Measurements from ENCODE around the gene MEIOSIN. TPM values are rescaled to one million over a fixed set of nuclear protein-coding genes. Genes with fewer than 3 reads are reported as not detected.

MEIOSIN gene
- total RNA-seq, 2 donors from 2014 or later: not detected

GRCh38 chr19:45804140-45804958 lies 71.1 kb downstream of the MEIOSIN start:
- DNase-seq (ENCODE audit: low spot score) (no peak), ATAC-seq (ENCODE audit: insufficient number of reproducible peaks, low FRiP score, low read depth) (no peak)
- Histone ChIP-seq H3K4me3 (no peak overlapping the region), H3K27ac (no peak overlapping the region), H3K9me3 (no peaks in the 10 kb centered on the region), H3K36me3 (no peaks in the 10 kb centered on the region), H3K4me1 (ENCODE audit: control insufficient read depth in 1 of 2, low read depth in 2 of 2) (peaks cover under 1% of the 10 kb centered on the region in 2 donors), H3K27me3 (replicated peaks; ENCODE audit: insufficient read depth) (no peaks in the 10 kb centered on the region)
- TF ChIP-seq, protein P1, sequence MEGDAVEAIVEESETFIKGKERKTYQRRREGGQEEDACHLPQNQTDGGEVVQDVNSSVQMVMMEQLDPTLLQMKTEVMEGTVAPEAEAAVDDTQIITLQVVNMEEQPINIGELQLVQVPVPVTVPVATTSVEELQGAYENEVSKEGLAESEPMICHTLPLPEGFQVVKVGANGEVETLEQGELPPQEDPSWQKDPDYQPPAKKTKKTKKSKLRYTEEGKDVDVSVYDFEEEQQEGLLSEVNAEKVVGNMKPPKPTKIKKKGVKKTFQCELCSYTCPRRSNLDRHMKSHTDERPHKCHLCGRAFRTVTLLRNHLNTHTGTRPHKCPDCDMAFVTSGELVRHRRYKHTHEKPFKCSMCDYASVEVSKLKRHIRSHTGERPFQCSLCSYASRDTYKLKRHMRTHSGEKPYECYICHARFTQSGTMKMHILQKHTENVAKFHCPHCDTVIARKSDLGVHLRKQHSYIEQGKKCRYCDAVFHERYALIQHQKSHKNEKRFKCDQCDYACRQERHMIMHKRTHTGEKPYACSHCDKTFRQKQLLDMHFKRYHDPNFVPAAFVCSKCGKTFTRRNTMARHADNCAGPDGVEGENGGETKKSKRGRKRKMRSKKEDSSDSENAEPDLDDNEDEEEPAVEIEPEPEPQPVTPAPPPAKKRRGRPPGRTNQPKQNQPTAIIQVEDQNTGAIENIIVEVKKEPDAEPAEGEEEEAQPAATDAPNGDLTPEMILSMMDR (IDR thresholded peaks at IDR 0.05): no peak

- Histone ChIP-seq H3K27ac (no peak overlapping the region), H3K27me3 (replicated peaks; ENCODE audit: insufficient read depth) (no peaks in the 10 kb centered on the region), H3K4me3 (no peak overlapping the region), H3K4me1 (ENCODE audit: control insufficient read depth in 1 of 2, low read depth in 2 of 2) (peaks cover 0 to 6% of the 10 kb centered on the region in 2 donors), H3K9me3 (no peaks in the 10 kb centered on the region), H3K36me3 (no peaks in the 10 kb centered on the region)
- TF ChIP-seq, protein P1 (IDR thresholded peaks at IDR 0.05): no peak
- no peak for DNase-seq (ENCODE audit: low spot score)
- no peak for ATAC-seq (ENCODE audit: insufficient number of reproducible peaks, low FRiP score, low read depth)
Observed at GRCh38 chr19:45804959-45805230, 71.7 kb downstream of the MEIOSIN start.

- DNase-seq (ENCODE audit: low spot score) (no peak), ATAC-seq (ENCODE audit: insufficient number of reproducible peaks, low FRiP score, low read depth) (no peak)
- Histone ChIP-seq H3K36me3 (no peaks in the 10 kb centered on the region), H3K9me3 (no peaks in the 10 kb centered on the region), H3K4me1 (ENCODE audit: control insufficient read depth in 1 of 2, low read depth in 2 of 2) (peaks cover 0 to 6% of the 10 kb centered on the region in 2 donors), H3K27ac (no peak overlapping the region), H3K27me3 (replicated peaks; ENCODE audit: insufficient read depth) (no peaks in the 10 kb centered on the region), H3K4me3 (no peak overlapping the region)
- TF ChIP-seq, protein P1 (IDR thresholded peaks at IDR 0.05): no peak
Observed at GRCh38 chr19:45805719-45806118, 72.5 kb downstream of the MEIOSIN start.

DNA sequence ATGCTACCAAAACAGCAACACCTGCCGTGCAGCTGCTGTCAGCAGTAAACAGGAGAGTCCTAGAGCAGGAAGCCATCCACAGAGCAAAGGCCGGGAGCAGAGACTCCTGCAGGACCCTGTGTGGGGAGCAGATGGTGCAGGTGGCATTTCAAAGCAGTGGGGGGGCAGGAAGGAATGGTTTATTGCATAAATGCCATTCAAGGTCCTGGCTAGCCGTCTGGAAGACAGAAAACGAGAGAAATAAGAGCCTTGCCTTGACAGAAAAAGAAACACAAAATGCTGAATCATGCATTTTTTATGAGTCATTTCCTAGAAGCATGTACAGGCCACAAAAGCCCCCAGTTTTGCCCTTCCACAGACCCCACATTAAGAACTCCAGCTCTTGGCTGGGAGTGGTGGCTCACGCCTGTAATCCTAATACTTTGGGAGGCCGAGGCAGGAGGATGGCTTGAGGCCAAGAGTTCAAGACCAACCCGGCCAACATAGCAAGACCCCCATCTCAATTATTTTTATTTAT lies 76.5 kb downstream of the MEIOSIN start:
- no peak overlapping the region for H3K4me3 ChIP-seq

DNA sequence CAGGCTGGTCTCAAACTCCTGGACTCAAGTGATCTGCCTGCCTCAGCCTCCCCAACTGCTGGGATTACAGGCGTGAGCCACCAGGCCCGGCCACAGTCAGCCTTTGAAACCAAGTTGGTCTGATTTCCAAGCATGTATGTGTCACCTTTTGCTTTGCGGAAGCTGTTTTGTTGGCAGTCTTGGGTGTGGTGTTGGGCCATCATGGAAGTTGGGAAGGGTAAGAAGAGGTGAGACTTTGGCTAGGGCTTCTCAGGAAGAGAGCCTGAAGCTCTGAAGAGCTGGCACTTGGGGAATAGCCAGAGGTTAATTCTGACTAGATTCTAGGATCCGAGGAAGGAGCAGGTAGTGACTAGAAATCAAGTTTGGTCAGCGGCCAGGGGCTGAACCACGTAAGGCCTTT lies 79.1 kb downstream of the MEIOSIN start:
- TF ChIP-seq, protein P1 (IDR thresholded peaks at IDR 0.05): no peak
- Histone ChIP-seq H3K36me3 (no peaks in the 10 kb centered on the region), H3K27ac (no peak overlapping the region), H3K9me3 (no peaks in the 10 kb centered on the region), H3K4me3 (no peak overlapping the region), H3K4me1 (ENCODE audit: control insufficient read depth in 1 of 2, low read depth in 2 of 2) (peaks cover 0 to 23% of the 10 kb centered on the region in 2 donors), H3K27me3 (replicated peaks; ENCODE audit: insufficient read depth) (no peaks in the 10 kb centered on the region)
- ATAC-seq (ENCODE audit: insufficient number of reproducible peaks, low FRiP score, low read depth) (no peak), DNase-seq (ENCODE audit: low spot score) (no peak)

More for the DNA sequence above, 76.5 kb downstream of the MEIOSIN start:
- H3K27me3 ChIP-seq (replicated peaks; ENCODE audit: insufficient read depth): no peaks in the 10 kb centered on the region
- H3K36me3 ChIP-seq: no peaks in the 10 kb centered on the region
- no peaks in the 10 kb centered on the region for H3K9me3 ChIP-seq
- DNase-seq (ENCODE audit: low spot score) (no peak), ATAC-seq (ENCODE audit: insufficient number of reproducible peaks, low FRiP score, low read depth) (no peak)
- no peak overlapping the region for H3K27ac ChIP-seq
- peaks cover 0 to 11% of the 10 kb centered on the region in 2 donors for H3K4me1 ChIP-seq (ENCODE audit: control insufficient read depth in 1 of 2, low read depth in 2 of 2)
- TF ChIP-seq, protein P1 (IDR thresholded peaks at IDR 0.05): no peak

Other genes starting within 250 kb of the MEIOSIN start
- 10 to 100 TPM; 16.0 to 22.6 TPM for gene RTN2, start 236.4 kb upstream of the MEIOSIN start, total RNA-seq
- gene PPM1N, start 235.0 kb upstream of the MEIOSIN start, total RNA-seq: 1 to 10 TPM; 3.5 to 6.6 TPM
- gene VASP, start 226.0 kb upstream of the MEIOSIN start, total RNA-seq: 100 to 1,000 TPM; 208 to 287 TPM
- gene OPA3, start 148.6 kb upstream of the MEIOSIN start, total RNA-seq: 10 to 100 TPM in 1 of 2 donors, 1 to 10 TPM in 1; 8.4 to 13.1 TPM
- 1 to 10 TPM; 5.1 to 6.6 TPM for gene GPR4, start 131.2 kb upstream of the MEIOSIN start, total RNA-seq
- gene EML2, start 94.0 kb upstream of the MEIOSIN start, total RNA-seq: 10 to 100 TPM; 21.7 to 34.8 TPM
- gene GIPR, start 65.2 kb upstream of the MEIOSIN start, total RNA-seq: under 1 TPM in 1 of 2 donors, not detected in 1; 0.14 TPM
- 10 to 100 TPM; 65.7 to 70.1 TPM for gene SNRPD2, start 41.5 kb upstream of the MEIOSIN start, total RNA-seq
- 1 to 10 TPM; 4.6 to 8.8 TPM for gene QPCTL, start 40.8 kb upstream of the MEIOSIN start, total RNA-seq
- gene FBXO46, start 2.5 kb upstream of the MEIOSIN start, total RNA-seq: 10 to 100 TPM in 1 of 2 donors, 1 to 10 TPM in 1; 9.9 to 15.0 TPM
- 10 to 100 TPM; 15.0 to 29.9 TPM for gene SIX5, start 35.8 kb downstream of the MEIOSIN start, total RNA-seq
- gene DMPK, start 49.1 kb downstream of the MEIOSIN start, total RNA-seq: 100 to 1,000 TPM; 212 to 227 TPM
- gene DMWD, start 59.4 kb downstream of the MEIOSIN start, total RNA-seq: 10 to 100 TPM; 79.1 to 91.1 TPM
- not detected for gene RSPH6A, start 81.9 kb downstream of the MEIOSIN start, total RNA-seq
- 10 to 100 TPM; 48.8 to 84.7 TPM for gene SYMPK, start 129.7 kb downstream of the MEIOSIN start, total RNA-seq
- gene FOXA3, start 130.9 kb downstream of the MEIOSIN start, total RNA-seq: not detected
- 10 to 100 TPM; 25.0 to 25.5 TPM for gene IRF2BP1, start 152.7 kb downstream of the MEIOSIN start, total RNA-seq
- 1 to 10 TPM; 6.1 to 8.8 TPM for gene MYPOP, start 169.2 kb downstream of the MEIOSIN start, total RNA-seq
- gene NANOS2, start 181.3 kb downstream of the MEIOSIN start, total RNA-seq: not detected
- 1 to 10 TPM; 2.6 to 6.4 TPM for gene NOVA2, start 240.4 kb downstream of the MEIOSIN start, total RNA-seq